GM21360 (cell line): ENCODE results near the gene STK32C.
"Not testable (repeated sequence)": the region's sequence is repeated elsewhere in the genome, so short reads cannot be mapped to it uniquely, and the experiment has no call there.

ENCODE experiments used
- ATAC-seq: cut with Tn5 transposase; IDR thresholded peaks from one replicate; pipeline ENCODE4 v1.9.1; 2021; ENCODE audit warnings: mild to moderate bottlenecking, moderate library complexity; ENCODE audit not compliant: unreplicated experiment

STK32C gene

DNA sequence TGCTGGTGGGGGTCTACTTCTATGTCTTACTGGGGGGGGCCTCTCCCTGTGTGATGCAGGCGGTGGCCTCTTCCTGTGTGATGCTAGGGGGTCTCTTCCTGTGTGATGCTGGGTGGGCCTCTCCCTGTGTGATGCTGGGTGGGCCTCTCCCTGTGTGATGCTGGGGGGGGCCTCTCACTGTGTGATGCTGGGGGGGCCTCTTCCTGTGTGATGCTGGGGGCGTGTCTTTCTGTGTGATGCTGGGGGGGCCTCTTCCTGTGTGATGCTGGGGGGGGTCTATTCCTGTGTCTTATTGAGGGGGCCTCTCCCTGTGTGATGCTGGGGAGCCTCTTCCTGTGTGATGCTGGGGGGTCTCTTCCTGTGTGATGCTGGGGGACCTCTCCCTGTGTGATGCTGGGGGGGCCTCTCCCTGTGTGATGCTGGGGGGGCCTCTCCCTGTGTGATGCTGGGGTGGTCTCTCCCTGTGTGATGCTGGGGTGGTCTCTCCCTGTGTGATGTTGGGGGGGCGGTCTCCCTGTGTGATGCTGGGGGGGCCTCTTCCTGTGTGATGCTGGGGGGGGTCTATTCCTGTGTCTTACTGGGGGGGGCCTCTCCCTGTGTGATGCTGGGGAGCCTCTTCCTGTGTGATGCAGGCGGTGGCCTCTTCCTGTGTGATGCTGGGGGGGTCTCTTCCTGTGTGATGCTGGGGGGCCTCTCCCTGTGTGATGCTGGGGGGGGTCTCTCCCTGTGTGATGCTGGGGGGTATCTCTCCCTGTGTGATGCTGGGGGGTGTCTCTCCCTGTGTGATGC, 146.7 kb downstream of the STK32C start:
- ATAC-seq, result not testable (repeated sequence)

DNA sequence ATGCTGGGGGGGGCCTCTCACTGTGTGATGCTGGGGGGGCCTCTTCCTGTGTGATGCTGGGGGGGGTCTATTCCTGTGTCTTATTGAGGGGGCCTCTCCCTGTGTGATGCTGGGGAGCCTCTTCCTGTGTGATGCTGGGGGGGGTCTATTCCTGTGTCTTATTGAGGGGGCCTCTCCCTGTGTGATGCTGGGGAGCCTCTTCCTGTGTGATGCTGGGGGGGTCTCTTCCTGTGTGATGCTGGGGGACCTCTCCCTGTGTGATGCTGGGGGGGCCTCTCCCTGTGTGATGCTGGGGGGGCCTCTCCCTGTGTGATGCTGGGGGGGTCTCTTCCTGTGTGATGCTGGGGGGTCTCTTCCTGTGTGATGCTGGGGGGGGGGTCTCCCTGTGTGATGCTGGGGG, 147.5 kb downstream of the STK32C start:
- not testable (repeated sequence) for ATAC-seq

DNA sequence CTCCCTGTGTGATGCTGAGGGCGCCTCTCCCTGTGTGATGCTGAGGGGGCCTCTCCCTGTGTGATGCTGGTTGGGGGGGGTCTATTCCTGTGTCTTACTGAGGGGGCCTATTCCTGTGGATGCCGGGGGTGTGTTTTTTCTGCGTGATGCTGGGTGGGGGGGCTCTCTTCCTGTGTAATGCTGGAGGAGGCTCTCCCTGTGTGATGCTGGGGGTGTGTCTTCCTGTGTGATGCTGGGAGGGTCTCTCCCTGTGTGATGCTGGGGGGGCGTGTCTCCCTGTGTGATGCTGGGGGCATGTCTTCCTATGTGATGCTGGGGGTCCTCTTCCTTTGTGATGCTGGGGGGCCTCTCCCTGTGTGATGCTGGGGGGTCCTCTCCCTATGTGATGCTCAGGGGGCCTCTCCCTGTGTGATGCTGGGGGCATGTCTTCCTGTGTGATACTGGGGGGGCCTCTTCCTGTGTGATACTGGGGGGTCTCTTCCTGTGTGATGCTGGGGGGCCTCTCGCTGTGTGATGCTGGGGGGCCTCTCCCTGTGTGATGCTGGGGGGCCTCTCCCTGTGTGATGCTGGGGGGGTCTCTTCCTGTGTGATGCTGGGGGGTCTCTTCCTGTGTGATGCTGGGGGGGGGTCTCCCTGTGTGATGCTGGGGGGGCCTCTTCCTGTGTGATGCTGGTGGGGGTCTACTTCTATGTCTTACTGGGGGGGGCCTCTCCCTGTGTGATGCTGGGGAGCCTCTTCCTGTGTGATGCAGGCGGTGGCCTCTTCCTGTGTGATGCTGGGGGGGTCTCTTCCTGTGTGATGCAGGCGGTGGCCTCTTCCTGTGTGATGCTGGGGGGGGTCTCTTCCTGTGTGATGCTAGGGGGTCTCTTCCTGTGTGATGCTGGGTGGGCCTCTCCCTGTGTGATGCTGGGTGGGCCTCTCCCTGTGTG, 148.2 kb downstream of the STK32C start:
- not testable (repeated sequence) for ATAC-seq

DNA sequence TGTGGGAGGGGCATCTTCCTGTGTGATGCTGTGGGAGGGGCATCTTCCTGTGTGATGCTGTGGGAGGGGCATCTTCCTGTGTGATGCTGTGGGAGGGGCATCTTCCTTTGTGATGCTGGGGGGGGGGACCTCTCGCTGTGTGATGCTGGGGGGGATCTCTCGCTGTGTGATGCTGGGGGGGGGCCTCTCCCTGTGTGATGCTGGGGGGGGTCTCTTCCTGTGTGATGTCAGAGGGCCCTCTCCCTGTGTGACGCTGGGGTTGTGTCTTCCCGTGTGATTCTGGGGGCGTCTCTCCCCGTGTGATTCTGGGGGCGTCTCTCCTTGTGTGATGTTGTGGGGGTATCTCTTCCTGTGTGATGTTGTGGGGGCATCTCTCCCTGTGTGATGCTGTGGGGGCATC, 148.9 kb downstream of the STK32C start:
- no peak for ATAC-seq

DNA sequence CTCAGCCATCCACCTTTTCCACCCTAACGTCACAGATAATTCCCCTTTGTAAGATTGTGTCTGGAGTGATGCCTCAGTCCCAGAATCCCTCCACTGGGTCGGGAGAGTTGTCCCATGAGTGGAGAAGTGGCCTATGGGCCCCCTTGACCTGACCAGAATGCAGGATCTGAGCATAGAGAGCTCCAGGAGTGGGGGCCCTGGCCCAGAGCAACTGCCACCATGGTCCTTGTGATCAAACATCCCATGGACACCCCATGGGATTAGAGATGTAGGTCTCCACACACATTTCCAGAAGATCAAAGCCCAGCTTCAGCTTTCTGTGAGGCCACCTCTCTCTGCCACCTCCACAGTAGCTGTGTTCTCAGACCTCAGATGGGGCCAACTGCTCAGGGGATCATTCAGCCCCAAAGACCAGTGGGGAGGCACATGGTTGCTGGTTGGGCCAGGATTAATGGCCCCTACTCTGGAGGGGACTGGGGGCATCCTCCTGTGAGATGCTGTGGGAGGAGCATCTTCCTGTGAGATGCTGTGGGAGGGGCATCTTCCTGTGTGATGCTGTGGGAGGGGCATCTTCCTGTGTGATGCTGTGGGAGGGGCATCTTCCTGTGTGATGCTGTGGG, 149.5 kb downstream of the STK32C start:
- no peak for ATAC-seq
